IMR-90 (cell line): ENCODE data around the gene DHDH. TPM values are rescaled to one million over a fixed set of nuclear protein-coding genes. Genes with fewer than 3 reads are reported as not detected.
A peak's percentile ranks its signal among the peaks of the same experiment; 100 is the strongest.

Source experiments
- ATAC-seq: fragments of 200-7000 bp; cut with Tn5 transposase; 2 replicates; pipeline ENCODE4 v1.9.1; 2020; ENCODE audit warnings: low read depth, mild to moderate bottlenecking, moderate library complexity
- BruUV-seq: library from RNA; stranded (reverse); fragments of 400-500 nt; replicated peaks from 2 replicates; lab custom pipeline; 2021; lab: Mats Ljungman, UMichigan
- CTCF ChIA-PET: fragments of 300-600 bp; formaldehyde crosslinking; extraction: SDS; loops from one replicate; lab custom pipeline; 2021; ENCODE audit warnings: antibody characterized with exemption; lab: Yijun Ruan, JAX
- POLR2A ChIA-PET: fragments of 300-600 bp; sonication (Branson Sonifier 250); formaldehyde crosslinking; loops from one replicate; lab custom pipeline; 2022; ENCODE audit warnings: antibody characterized with exemption; ENCODE audit not compliant: unreplicated experiment; lab: Charles Lee
- DNase-seq: peaks from one replicate; pipeline ENCODE4 v3.0.0; 2013
- H2AFZ ChIP-seq: replicated peaks from 2 replicates; pipeline ENCODE3; 2013; ENCODE audit warnings: low read length, mild to moderate bottlenecking; ENCODE audit not compliant: poor library complexity
- H2AK5ac ChIP-seq: 2 replicates; pipeline ENCODE4 v1.6.1; 2013; ENCODE audit warnings: low read depth, low read length, inconsistent platforms
- H2AK9ac ChIP-seq: replicated peaks from 2 replicates; pipeline ENCODE3; 2013; ENCODE audit warnings: mild to moderate bottlenecking, low read depth, low read length, moderate library complexity; ENCODE audit not compliant: poor library complexity
- H2BK120ac ChIP-seq: 2 replicates; pipeline ENCODE4 v1.6.1; 2013; ENCODE audit warnings: low read depth, low read length, inconsistent platforms
- H2BK15ac ChIP-seq: 3 replicates; pipeline ENCODE4 v1.6.1; 2013; ENCODE audit warnings: low read depth, low read length, inconsistent platforms
- H2BK20ac ChIP-seq: 2 replicates; pipeline ENCODE4 v1.6.1; 2013; ENCODE audit warnings: low read depth, mild to moderate bottlenecking, inconsistent platforms, low read length, moderate library complexity
- H2BK5ac ChIP-seq: 2 replicates; pipeline ENCODE4 v1.6.1; 2013; ENCODE audit warnings: mild to moderate bottlenecking, low read depth, low read length, inconsistent platforms; ENCODE audit not compliant: poor library complexity, severe bottlenecking
- H3K14ac ChIP-seq: replicated peaks from 2 replicates; pipeline ENCODE4 v1.6.1; 2013; ENCODE audit warnings: low read depth, low read length, inconsistent platforms
- H3K18ac ChIP-seq: 2 replicates; pipeline ENCODE4 v1.6.1; 2013; ENCODE audit warnings: low read depth, low read length, control low read depth
- H3K23ac ChIP-seq: 2 replicates; pipeline ENCODE4 v1.6.1; 2013; ENCODE audit warnings: low read depth, low read length, inconsistent platforms
- H3K27ac ChIP-seq: 2 replicates; pipeline ENCODE4 v1.5.1; 2013; ENCODE audit warnings: mild to moderate bottlenecking, control low read depth, low read length; ENCODE audit not compliant: insufficient read depth
- H3K27me3 ChIP-seq: 2 replicates; pipeline ENCODE4 v1.6.1; 2013; ENCODE audit warnings: low read length; ENCODE audit not compliant: control insufficient read depth, insufficient read depth
- H3K36me3 ChIP-seq: 2 replicates; pipeline ENCODE4 v1.6.1; 2013; ENCODE audit warnings: low read length, mixed read lengths; ENCODE audit not compliant: control insufficient read depth, insufficient read depth
- H3K4ac ChIP-seq: 2 replicates; pipeline ENCODE4 v1.6.1; 2013; ENCODE audit warnings: low read depth, low read length, inconsistent platforms
- H3K4me1 ChIP-seq: 2 replicates; pipeline ENCODE4 v1.6.1; 2013; ENCODE audit warnings: low read length, mixed read lengths; ENCODE audit not compliant: control insufficient read depth, insufficient read depth
- H3K4me2 ChIP-seq: 2 replicates; pipeline ENCODE4 v1.6.1; 2013; ENCODE audit warnings: low read depth, mild to moderate bottlenecking, control low read depth, low read length, moderate library complexity
- H3K4me3 ChIP-seq: 2 replicates; pipeline ENCODE4 v1.5.1; 2013; ENCODE audit warnings: low read depth, mild to moderate bottlenecking, control low read depth, low read length, moderate library complexity; ENCODE audit not compliant: insufficient read depth
- H3K56ac ChIP-seq: 2 replicates; pipeline ENCODE4 v1.6.1; 2013; ENCODE audit warnings: low read length, inconsistent platforms; ENCODE audit not compliant: insufficient read depth; ENCODE audit errors: extremely low read depth
- H3K79me1 ChIP-seq, 2 experiments: 2 replicates each; pipeline ENCODE4 v1.6.1; 2013; ENCODE audit warnings: low read length in 2 of 2, inconsistent platforms in 1 of 2, low read depth in 1 of 2
- H3K9ac ChIP-seq: 2 replicates; pipeline ENCODE4 v1.6.1; 2013; ENCODE audit warnings: low read depth, low read length, control low read depth
- H3K9me1 ChIP-seq: 2 replicates; pipeline ENCODE4 v1.6.1; 2013; ENCODE audit warnings: low read length, inconsistent platforms; ENCODE audit not compliant: insufficient read depth
- H3K9me3 ChIP-seq: 2 replicates; pipeline ENCODE4 v1.6.1; 2013; ENCODE audit warnings: low read length; ENCODE audit not compliant: control insufficient read depth, insufficient read depth
- H4K20me1 ChIP-seq: 2 replicates; pipeline ENCODE4 v1.6.1; 2013; ENCODE audit warnings: low read length, inconsistent platforms; ENCODE audit not compliant: insufficient read depth
- H4K5ac ChIP-seq: 2 replicates; pipeline ENCODE4 v1.6.1; 2013; ENCODE audit warnings: mild to moderate bottlenecking, low read depth, low read length, control low read depth
- H4K8ac ChIP-seq, 2 experiments: 2 replicates each; pipeline ENCODE4 v1.6.1; 2013; ENCODE audit warnings: low read depth in 2 of 2, low read length in 2 of 2, control low read depth in 1 of 2, inconsistent platforms in 1 of 2
- H4K91ac ChIP-seq: 2 replicates; pipeline ENCODE4 v1.6.1; 2013; ENCODE audit warnings: low read depth, low read length, inconsistent platforms; ENCODE audit not compliant: insufficient read depth
- CEBPB ChIP-seq: IDR thresholded peaks from 2 replicates; pipeline ENCODE4 v1.6.1; 2012; ENCODE audit warnings: low read depth, low read length, improper control_type of control experiment
- CTCF ChIP-seq: conservative IDR thresholded peaks from 2 replicates; pipeline ENCODE4 v1.5.1; 2012; ENCODE audit warnings: mild to moderate bottlenecking, low read depth, low read length, improper control_type of control experiment
- ELK1 ChIP-seq: fragments of 150-350 bp; IDR thresholded peaks from 2 replicates; pipeline ENCODE4 v1.6.1; 2016; ENCODE audit warnings: low read depth, mild to moderate bottlenecking, low read length, moderate library complexity, borderline replicate concordance
- FOS ChIP-seq: fragments of 150-350 bp; IDR thresholded peaks from 2 replicates; pipeline ENCODE4 v1.6.1; 2016; ENCODE audit warnings: low read depth, low read length
- MAZ ChIP-seq: IDR thresholded peaks from 2 replicates; pipeline ENCODE4 v1.6.1; 2012; ENCODE audit warnings: low read depth, mild to moderate bottlenecking, low read length, improper control_type of control experiment, moderate library complexity, borderline replicate concordance
- NFE2L2 ChIP-seq: fragments of 150-350 bp; IDR thresholded peaks from 2 replicates; pipeline ENCODE4 v1.6.1; 2016; ENCODE audit warnings: low read depth, mild to moderate bottlenecking, low read length
- RCOR1 ChIP-seq: IDR thresholded peaks from 2 replicates; pipeline ENCODE4 v1.6.1; 2012; ENCODE audit warnings: mild to moderate bottlenecking, low read length, improper control_type of control experiment; ENCODE audit not compliant: insufficient replicate concordance
- RFX5 ChIP-seq: IDR thresholded peaks from 2 replicates; pipeline ENCODE4 v1.8.0; 2012; ENCODE audit warnings: low read depth, mild to moderate bottlenecking, low read length, moderate library complexity
- SMC3 ChIP-seq: fragments of 150-350 bp; IDR thresholded peaks from 2 replicates; pipeline ENCODE4 v1.6.1; 2016; ENCODE audit warnings: low read depth, mild to moderate bottlenecking, antibody characterized with exemption, low read length, moderate library complexity
- USF2 ChIP-seq: fragments of 150-350 bp; IDR thresholded peaks from 2 replicates; pipeline ENCODE4 v1.6.1; 2017; ENCODE audit warnings: mild to moderate bottlenecking, antibody characterized with exemption, low read length, low read depth
- WGBS, 2 experiments: methylation state at CpG; one replicate each; pipeline versions ENCODE4 v1.1.5 to v1.1.7; 2013; ENCODE audit warnings: missing lambda C conversion rate in 2 of 2; ENCODE audit not compliant: insufficient read length in 1 of 2; ENCODE audit errors: extremely low coverage in 2 of 2; 5-methylcytosine and 5-hydroxymethylcytosine counted together
- dilution Hi-C: fragments of 300-500 bp; cut with HindIII; formaldehyde crosslinking; loops from one replicate; pipeline ENCODE4 v1.14.3; 2018; ENCODE audit warnings: low sequenced_read_pairs; ENCODE audit not compliant: unreplicated experiment
- in situ Hi-C: fragments of 300-500 bp; cut with MboI; formaldehyde crosslinking; loops from 3 replicates; pipeline ENCODE4 v1.14.3; 2019; ENCODE audit warnings: low sequenced_read_pairs, inconsistent platforms, mixed read lengths
- intact Hi-C: fragments of 100-400 bp; cut with micrococcal nuclease; formaldehyde crosslinking; loops from 2 replicates; pipeline ENCODE4 v1.10.0; 2022
- polyA plus RNA-seq, 3 experiments: library from polyadenylated mRNA; depleted of rRNA; stranded (reverse); fragments of >200 nt; gene quantifications; 2 replicates each; pipeline ENCODE4 v1.2.3, GENCODE V29; 2012; ENCODE audit warnings: low replicate concordance in 1 of 3
- total RNA-seq: library from RNA; depleted of rRNA; stranded (reverse); fragments of >200 nt; gene quantifications from 2 replicates; pipeline ENCODE4 v1.2.3, GENCODE V29; 2012

The DHDH gene
- total and polyA plus RNA-seq, 2 of the 4 experiments (the other 2 are of a cell fraction), result 0.36 to 0.53 TPM

- TF ChIP-seq MAZ, result no peak
Observed at GRCh38 chr19:48961051-48961649, 27.7 kb downstream of the DHDH start (continued).

GRCh38 chr19:48961673-48962028 is 28.2 kb downstream of the DHDH start:
- Histone ChIP-seq H4K8ac (no peak overlapping the region), H3K18ac (no peak overlapping the region), H3K4me1 (peaks cover 20% of the 10 kb centered on the region), H3K4ac (0 out of 2 replicates have a peak overlapping the region, but pooled peaks have one; percentile 99), H3K14ac (no peak overlapping the region), H2AFZ (no peak overlapping the region), H2BK20ac (no peak overlapping the region), H3K23ac (no peak overlapping the region), H3K9me3 (no peaks in the 10 kb centered on the region), H3K27ac (peak overlapping the region; percentile 96; the same call in 1 of the 2 replicates), H3K4me3 (no peak overlapping the region), H3K9ac (no peak overlapping the region), H3K79me1 (peaks cover 7 to 75% of the 10 kb centered on the region in 2 experiments), H3K36me3 (peaks cover 24% of the 10 kb centered on the region), H4K20me1 (peaks cover 17% of the 10 kb centered on the region), H2AK5ac (no peak overlapping the region; the same call in none of the 2 replicates), H4K91ac (peak overlapping the region; percentile 58; the same call in 1 of the 2 replicates), H2BK120ac (no peak overlapping the region), H2BK15ac (0 out of 3 replicates have a peak overlapping the region, but pooled peaks have one; percentile 4), H3K4me2 (no peak overlapping the region), H4K5ac (no peak overlapping the region), H3K56ac (no peak overlapping the region), H3K27me3 (no peaks in the 10 kb centered on the region), H2BK5ac (peak overlapping the region; percentile 55), H3K9me1 (peaks cover 10% of the 10 kb centered on the region), H2AK9ac (peak overlapping the region; percentile 29)
- TF ChIP-seq USF2 (no peak), NFE2L2 (no peak), MAZ (no peak), SMC3 (no peak), RCOR1 (no peak), ELK1 (no peak), FOS (no peak), CTCF (no peak), RFX5 (no peak), CEBPB (no peak)
- no peak for ATAC-seq
- dilution Hi-C loops (no loop called here), intact Hi-C loops (loop anchor here (10.0 kb wide), 1 partner anchor 317 kb away; the partner anchor contains the start of gene CA11), in situ Hi-C loops (loop anchor here (5.0 to 10.0 kb wide), 2 partner anchors 69 to 317 kb away; partner anchors contain the start of gene CA11)
- ChIA-PET CTCF (no interaction called here), POLR2A (no interaction called here)
- no TSS peak for BruUV-seq
- 96% methylated on average over 5 of the region's 12 CpGs; no CpG with 5 or more reads in 1 of the 2 experiments for WGBS, 2 experiments
- no peak for DNase-seq
